ENCODE results near the gene XXYLT1.

GRCh38 chr3:195263925-195264600 lies 6.9 kb downstream of the XXYLT1 start:
- TF ChIP-seq GLIS3 (CRISPR knock-in tag; IDR thresholded peaks at IDR 0.05) (no peak), PPARA (CRISPR knock-in tag; IDR thresholded peaks at IDR 0.05; ENCODE audit: borderline replicate concordance) (no peak), ZNF8 (CRISPR knock-in tag; IDR thresholded peaks at IDR 0.05) (no peak), ZC3H10 (CRISPR knock-in tag; IDR thresholded peaks at IDR 0.05) (no peak), TCF4 (CRISPR knock-in tag; IDR thresholded peaks at IDR 0.05; ENCODE audit: borderline replicate concordance) (no peak), ARNTL (CRISPR knock-in tag; IDR thresholded peaks at IDR 0.05; ENCODE audit: borderline replicate concordance, low read depth) (no peak), CSRNP3 (CRISPR knock-in tag; IDR thresholded peaks at IDR 0.05) (no peak), TSHZ2 (CRISPR knock-in tag; IDR thresholded peaks at IDR 0.05) (no peak), PATZ1 (CRISPR knock-in tag; IDR thresholded peaks at IDR 0.05; ENCODE audit: borderline replicate concordance) (no peak), CSDC2 (CRISPR knock-in tag; IDR thresholded peaks at IDR 0.05) (no peak), ZNF70 (CRISPR knock-in tag; IDR thresholded peaks at IDR 0.05) (no peak), ZFP30 (CRISPR knock-in tag; IDR thresholded peaks at IDR 0.05) (no peak), POU6F1 (CRISPR knock-in tag; IDR thresholded peaks at IDR 0.05; ENCODE audit: borderline replicate concordance, low read depth) (no peak), RARB (CRISPR knock-in tag; IDR thresholded peaks at IDR 0.05) (no peak)
